ENCODE results near the gene WDFY3. TPM values are rescaled to one million over a fixed set of nuclear protein-coding genes. Genes with fewer than 3 reads are reported as not detected.

The WDFY3 gene
- total RNA-seq, 2 experiments from 2014 or later = 0.09 to 0.38 TPM

GRCh38 chr4:84856468-84857049, 109.9 kb downstream of the WDFY3 start:
- intact Hi-C loops (cut with micrococcal nuclease) = no loop called here
- Mint-ChIP-seq H3K4me3 (no peak overlapping the region), H3K9me3 (no peaks in the 10 kb centered on the region), H3K27me3 (peaks cover 2% of the 10 kb centered on the region), H3K27ac (no peak overlapping the region), H3K36me3 (ENCODE audit: low read depth) (no peaks in the 10 kb centered on the region), H3K4me1 (ENCODE audit: low read depth) (no peaks in the 10 kb centered on the region)
- ChIA-PET POLR2A (no interaction called here), CTCF (no interaction called here)
- no peak for DNase-seq
- no peak for ATAC-seq
- no peak for TF ChIP-seq CTCF (IDR thresholded peaks at IDR 0.05)

- Mint-ChIP-seq H3K27me3 (peaks cover 2% of the 10 kb centered on the region), H3K9me3 (no peaks in the 10 kb centered on the region), H3K27ac (no peak overlapping the region), H3K4me1 (ENCODE audit: low read depth) (no peaks in the 10 kb centered on the region), H3K4me3 (no peak overlapping the region), H3K36me3 (ENCODE audit: low read depth) (no peaks in the 10 kb centered on the region)
- no peak for TF ChIP-seq CTCF (IDR thresholded peaks at IDR 0.05)
- ATAC-seq = no peak
- ChIA-PET POLR2A (no interaction called here), CTCF (no interaction called here)
- intact Hi-C loops (cut with micrococcal nuclease) = no loop called here
- DNase-seq = no peak
Observed at GRCh38 chr4:84855774-84856173, 110.7 kb downstream of the WDFY3 start.

GRCh38 chr4:84852081-84852480, 114.4 kb downstream of the WDFY3 start:
- no peak for ATAC-seq
- DNase-seq = no peak
- Mint-ChIP-seq H3K36me3 (ENCODE audit: low read depth) (no peaks in the 10 kb centered on the region), H3K27ac (no peak overlapping the region), H3K27me3 (no peaks in the 10 kb centered on the region), H3K4me3 (no peak overlapping the region), H3K9me3 (peaks cover 1% of the 10 kb centered on the region), H3K4me1 (ENCODE audit: low read depth) (no peaks in the 10 kb centered on the region)
- intact Hi-C loops (cut with micrococcal nuclease) = no loop called here
- POLR2A ChIA-PET = no interaction called here
- TF ChIP-seq CTCF (IDR thresholded peaks at IDR 0.05) = no peak
- CTCF ChIA-PET = no interaction called here

GRCh38 chr4:84849051-84849640, 117.3 kb downstream of the WDFY3 start:
- Mint-ChIP-seq H3K4me1 (ENCODE audit: low read depth) (no peaks in the 10 kb centered on the region), H3K36me3 (ENCODE audit: low read depth) (no peaks in the 10 kb centered on the region), H3K27me3 (no peaks in the 10 kb centered on the region), H3K4me3 (no peak overlapping the region), H3K9me3 (peaks cover 1% of the 10 kb centered on the region), H3K27ac (no peak overlapping the region)
- ATAC-seq (no peak), DNase-seq (no peak)
- intact Hi-C loops (cut with micrococcal nuclease) = no loop called here
- TF ChIP-seq CTCF (IDR thresholded peaks at IDR 0.05) = no peak
- POLR2A ChIA-PET = no interaction called here
- CTCF ChIA-PET = no interaction called here

- DNase-seq = no peak
- no peak for TF ChIP-seq CTCF (IDR thresholded peaks at IDR 0.05)
- intact Hi-C loops (cut with micrococcal nuclease) = no loop called here
- ChIA-PET POLR2A (no interaction called here), CTCF (no interaction called here)
- no peak for ATAC-seq
- H3K36me3 Mint-ChIP-seq (ENCODE audit: low read depth) = no peaks in the 10 kb centered on the region
- H3K27me3 Mint-ChIP-seq = no peaks in the 10 kb centered on the region
- H3K4me1 Mint-ChIP-seq (ENCODE audit: low read depth) = no peaks in the 10 kb centered on the region
- H3K4me3 Mint-ChIP-seq = no peak overlapping the region
- H3K27ac Mint-ChIP-seq = no peak overlapping the region
- peaks cover 1% of the 10 kb centered on the region for H3K9me3 Mint-ChIP-seq
Observed at GRCh38 chr4:84848432-84848831, 118.1 kb downstream of the WDFY3 start.
